K562 (cell line): ENCODE results near the gene LUC7L3.

Source experiments
- BRF1 ChIP-seq: IDR thresholded peaks from 3 replicates; pipeline ENCODE4 v1.6.1; 2011; ENCODE audit warnings: borderline replicate concordance, mild to moderate bottlenecking; ENCODE audit not compliant: insufficient read length; ENCODE audit errors: extremely low read depth
- TF ChIP-seq, protein P1 (sequence below), 3 experiments: IDR thresholded peaks in 2 of 3; conservative IDR thresholded peaks in 1 of 3; 2 replicates each; pipeline ENCODE4 v1.5.1; 2011 to 2012; ENCODE audit warnings: low read length in 3 of 3, mild to moderate bottlenecking in 3 of 3, control low read depth in 2 of 3, improper control_type of control experiment in 1 of 3, inconsistent platforms in 1 of 3, low read depth in 1 of 3, mixed read lengths in 1 of 3, moderate library complexity in 1 of 3; ENCODE audit not compliant: insufficient read depth in 2 of 3

DNA sequence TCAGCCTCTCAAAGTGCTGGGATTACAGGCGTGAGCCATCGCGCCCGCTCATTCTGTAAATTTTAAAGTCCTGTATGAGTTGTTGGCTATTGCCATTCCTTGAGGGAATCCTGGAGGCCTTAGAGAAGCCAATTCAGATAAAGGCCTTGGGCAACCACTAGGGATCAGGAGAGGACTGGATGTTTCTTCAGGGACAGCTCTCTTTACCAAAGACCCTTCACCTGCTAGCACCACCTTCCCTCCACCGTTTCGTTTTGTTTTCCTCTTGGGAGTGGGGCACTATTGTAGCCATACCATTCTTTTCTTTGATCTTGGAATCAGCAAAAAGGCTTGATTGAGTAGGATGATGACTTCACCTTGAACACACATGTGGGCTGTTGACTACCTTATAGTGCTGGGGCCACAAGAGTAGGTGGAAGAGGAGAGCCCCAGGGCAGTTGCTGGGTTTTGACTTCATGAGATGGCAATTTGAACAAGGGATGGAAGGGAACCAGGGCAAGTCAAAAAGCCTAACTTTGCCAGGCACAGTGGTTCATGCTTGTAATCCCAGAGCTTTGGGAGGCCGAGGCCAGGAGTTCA lies 54.9 kb downstream of the LUC7L3 start:
- no peak for TF ChIP-seq BRF1
- TF ChIP-seq, protein P1, sequence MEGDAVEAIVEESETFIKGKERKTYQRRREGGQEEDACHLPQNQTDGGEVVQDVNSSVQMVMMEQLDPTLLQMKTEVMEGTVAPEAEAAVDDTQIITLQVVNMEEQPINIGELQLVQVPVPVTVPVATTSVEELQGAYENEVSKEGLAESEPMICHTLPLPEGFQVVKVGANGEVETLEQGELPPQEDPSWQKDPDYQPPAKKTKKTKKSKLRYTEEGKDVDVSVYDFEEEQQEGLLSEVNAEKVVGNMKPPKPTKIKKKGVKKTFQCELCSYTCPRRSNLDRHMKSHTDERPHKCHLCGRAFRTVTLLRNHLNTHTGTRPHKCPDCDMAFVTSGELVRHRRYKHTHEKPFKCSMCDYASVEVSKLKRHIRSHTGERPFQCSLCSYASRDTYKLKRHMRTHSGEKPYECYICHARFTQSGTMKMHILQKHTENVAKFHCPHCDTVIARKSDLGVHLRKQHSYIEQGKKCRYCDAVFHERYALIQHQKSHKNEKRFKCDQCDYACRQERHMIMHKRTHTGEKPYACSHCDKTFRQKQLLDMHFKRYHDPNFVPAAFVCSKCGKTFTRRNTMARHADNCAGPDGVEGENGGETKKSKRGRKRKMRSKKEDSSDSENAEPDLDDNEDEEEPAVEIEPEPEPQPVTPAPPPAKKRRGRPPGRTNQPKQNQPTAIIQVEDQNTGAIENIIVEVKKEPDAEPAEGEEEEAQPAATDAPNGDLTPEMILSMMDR (IDR thresholded peaks at IDR 0.05 in 2 of 3, conservative IDR thresholded peaks at IDR 0.05 in 1 of 3; ENCODE audit: insufficient read depth in 2 of 3, low read depth in 1 of 3, low read length in 3 of 3), result no peak
